HepG2 (cell line): ENCODE measurements around the gene C2CD2. TPM values are rescaled to one million over a fixed set of nuclear protein-coding genes. Genes with fewer than 3 reads are reported as not detected.
A peak's percentile ranks its signal among the peaks of the same experiment; 100 is the strongest.

Experiments
- ATAC-seq: fragments of 200-7000 bp; cut with Tn5 transposase; 3 replicates; pipeline ENCODE4 v1.9.1; 2020; ENCODE audit warnings: mild to moderate bottlenecking, moderate library complexity
- BruUV-seq: library from RNA; stranded (reverse); fragments of 400-500 nt; replicated peaks from 2 replicates; lab custom pipeline; 2021; lab: Mats Ljungman, UMichigan
- CTCF ChIA-PET: fragments of 300-600 bp; formaldehyde crosslinking; extraction: SDS; loops from one replicate; lab custom pipeline; 2021; ENCODE audit warnings: low total read pairs, inconsistent platforms, low intra/inter-chr PET ratio; lab: Yijun Ruan, JAX
- POLR2A ChIA-PET: fragments of 350-600 bp; sonication (Branson Sonifier 250); formaldehyde crosslinking; loops from one replicate; lab custom pipeline; 2020; ENCODE audit warnings: antibody characterized with exemption, inconsistent platforms; lab: Yijun Ruan, JAX
- DNase-seq: peaks from one replicate; pipeline ENCODE4 v3.0.0-alpha.2; 2015; ENCODE audit warnings: low spot score
- FAIRE-seq: peaks from 3 replicates; lab custom pipeline; 2011; peaks lifted over from hg19 to GRCh38; lab: Jason Lieb, UNC
- H2AFZ ChIP-seq: one replicate; pipeline ENCODE4 v1.6.1; 2011; ENCODE audit warnings: low read length, inconsistent platforms
- H3K27ac ChIP-seq: fragments of 300-600 bp; 3 replicates; pipeline ENCODE4 v1.8.0; 2011; ENCODE audit warnings: mixed run types, mild to moderate bottlenecking, mixed read lengths, low read length, inconsistent platforms; ENCODE audit not compliant: insufficient read depth; ENCODE audit errors: extremely low read length
- H3K27me3 ChIP-seq, 2 experiments: fragments of 200-600 bp in 1 of 2; 2 replicates in 1 of 2; 3 replicates in 1 of 2; pipeline versions ENCODE4 v1.6.0 to v1.8.0; 2011; ENCODE audit warnings: low read length in 2 of 2, mild to moderate bottlenecking in 2 of 2, moderate library complexity in 2 of 2, inconsistent platforms in 1 of 2; ENCODE audit not compliant: insufficient read depth in 2 of 2, control insufficient read depth in 1 of 2
- H3K36me3 ChIP-seq, 2 experiments: fragments of 200-600 bp in 1 of 2; replicated peaks in 1 of 2; 2 replicates in 1 of 2; 3 replicates in 1 of 2; pipeline versions ENCODE4 v1.5.1 to v1.8.0; 2011; ENCODE audit warnings: low read length in 2 of 2, inconsistent platforms in 1 of 2; ENCODE audit not compliant: insufficient read depth in 2 of 2, control insufficient read depth in 1 of 2
- H3K4me1 ChIP-seq: 2 replicates; pipeline ENCODE4 v1.5.1; 2012; ENCODE audit warnings: low read length, inconsistent platforms; ENCODE audit not compliant: insufficient read depth
- H3K4me2 ChIP-seq: 2 replicates; pipeline ENCODE4 v1.6.0; 2011; ENCODE audit warnings: low read depth, low read length, inconsistent platforms
- H3K4me3 ChIP-seq, 3 experiments: fragments of 200-600 bp in 1 of 3; sonication (generic), shearing (Covaris generic) in 1 of 3; replicated peaks in 1 of 3; 2 replicates each; pipeline ENCODE4 v1.5.1; 2011 to 2016; ENCODE audit warnings: low read length in 3 of 3, inconsistent platforms in 2 of 3, low read depth in 2 of 3, mild to moderate bottlenecking in 2 of 3, control low read depth in 1 of 3, mixed read lengths in 1 of 3; ENCODE audit not compliant: insufficient read depth in 1 of 3
- H3K79me2 ChIP-seq: one replicate; pipeline ENCODE4 v1.6.1; 2011; ENCODE audit warnings: low read length, inconsistent platforms; ENCODE audit not compliant: insufficient read depth
- H3K9ac ChIP-seq: 2 replicates; pipeline ENCODE4 v1.6.0; 2011; ENCODE audit warnings: mild to moderate bottlenecking, low read depth, low read length, inconsistent platforms; ENCODE audit not compliant: insufficient read depth
- H3K9me3 ChIP-seq: 2 replicates; pipeline ENCODE4 v1.5.1; 2012; ENCODE audit warnings: mild to moderate bottlenecking, low read length
- H4K20me1 ChIP-seq: 2 replicates; pipeline ENCODE4 v1.6.0; 2011; ENCODE audit warnings: inconsistent platforms, mild to moderate bottlenecking, low read length, moderate library complexity; ENCODE audit not compliant: insufficient read depth
- NR2F6 ChIP-seq, 2 experiments: IDR thresholded peaks; 2 replicates each; pipeline ENCODE4 v1.6.1; 2016; ENCODE audit warnings: antibody characterized with exemption in 1 of 2, mild to moderate bottlenecking in 1 of 2
- PRPF4 ChIP-seq: fragments of 200-400 bp; formaldehyde crosslinking; IDR thresholded peaks from 2 replicates; pipeline ENCODE4 v1.6.1; 2016; ENCODE audit warnings: low read length, low read depth; ENCODE audit not compliant: poor library complexity, severe bottlenecking
- RXRA ChIP-seq: sonication (generic); formaldehyde crosslinking; IDR thresholded peaks from 2 replicates; pipeline ENCODE4 v1.5.1; 2020; ENCODE audit warnings: missing genetic modification reagents
- ZBTB7B ChIP-seq: sonication (generic); formaldehyde crosslinking; IDR thresholded peaks from 2 replicates; pipeline ENCODE4 v1.4.0; 2020; ENCODE audit warnings: missing genetic modification reagents
- ZNF101 ChIP-seq: sonication (generic); formaldehyde crosslinking; IDR thresholded peaks from 2 replicates; pipeline ENCODE4 v1.4.0; 2020; ENCODE audit warnings: mild to moderate bottlenecking, low read depth, missing genetic modification reagents, borderline replicate concordance
- ZNF263 ChIP-seq: sonication (generic); formaldehyde crosslinking; IDR thresholded peaks from 2 replicates; pipeline ENCODE4 v1.4.0; 2020; ENCODE audit warnings: missing genetic modification reagents
- ZNF687 ChIP-seq: sonication (generic); formaldehyde crosslinking; IDR thresholded peaks from 2 replicates; pipeline ENCODE4 v1.5.1; 2020; ENCODE audit warnings: mild to moderate bottlenecking, missing genetic modification reagents, moderate library complexity
- ZNF850 ChIP-seq: sonication (generic); formaldehyde crosslinking; conservative IDR thresholded peaks from 2 replicates; pipeline ENCODE4 v1.9.0; 2021; ENCODE audit warnings: mild to moderate bottlenecking, missing genetic modification reagents
- WGBS: methylation state at CpG from one replicate; pipeline ENCODE4 v1.1.6; 2017; ENCODE audit warnings: low lambda C conversion rate; 5-methylcytosine and 5-hydroxymethylcytosine counted together
- in situ Hi-C: cut with HindIII; loops from 2 replicates; pipeline ENCODE4 v1.10.0; 2017; ENCODE audit warnings: low pct_unique_long_range_greater_than_20kb; ENCODE audit not compliant: extremely low pct_ligation_motif_present
- intact Hi-C: fragments of 100-400 bp; cut with micrococcal nuclease; formaldehyde crosslinking; loops from one replicate; pipeline ENCODE4 v1.10.0; 2022; ENCODE audit not compliant: unreplicated experiment
- polyA plus RNA-seq, 8 experiments: library from polyadenylated mRNA; depleted of rRNA in 3 of 8; stranded (reverse) in 7 of 8; unstranded in 1 of 8; fragments of >200 nt; fragmentation: Illumina TruSeq in 4 of 8; extraction: Trizol in 4 of 8; gene quantifications; 2 replicates each; pipeline versions ENCODE4 v1.2.1 to v1.2.3, GENCODE V29; 2011 to 2016; ENCODE audit warnings: low read depth in 4 of 8, missing spikeins in 1 of 8, mixed read lengths in 1 of 8; ENCODE audit not compliant: insufficient read depth in 1 of 8
- total RNA-seq, 5 experiments: library from RNA; depleted of rRNA; stranded (reverse); fragments of >200 nt; fragmentation: Illumina TruSeq; extraction: Trizol; gene quantifications; 2 replicates each; pipeline ENCODE4 v1.2.3, GENCODE V29; 2016; ENCODE audit warnings: low read depth in 1 of 5

C2CD2 gene
- total and polyA plus RNA-seq, 2 of the 13 experiments (the other 11 are each of a cell fraction or from before 2014, with no cell fraction given): 12.5 to 19.7 TPM

GRCh38 chr21:41971891-41972290 lies 18.1 kb upstream of the C2CD2 start:
- POLR2A ChIA-PET: no interaction called here

GRCh38 chr21:41970751-41971653 lies 17.2 kb upstream of the C2CD2 start:
- Histone ChIP-seq H3K27ac (no peak overlapping the region), H3K27me3 (peaks cover 0 to 4% of the 10 kb centered on the region in 2 experiments; a peak in 1 of 5 replicates), H3K9me3 (no peaks in the 10 kb centered on the region), H3K4me3 (peak overlapping the region in 1 of 3 experiments; percentile 60; a peak in 2 of 6 replicates), H3K79me2 (no peaks in the 10 kb centered on the region), H2AFZ (peak overlapping the region; percentile 18), H3K9ac (peak overlapping the region; percentile 19; the same call in 1 of the 2 replicates), H3K4me2 (peak overlapping the region; percentile 68), H4K20me1 (no peaks in the 10 kb centered on the region), H3K4me1 (peaks cover 53% of the 10 kb centered on the region), H3K36me3 (no peaks in the 10 kb centered on the region)
- FAIRE-seq (peak; percentile 18), DNase-seq (no peak), ATAC-seq (peak; percentile 70)
- CTCF ChIA-PET: no interaction called here
- BruUV-seq: no TSS peak
- TF ChIP-seq ZNF850 (CRISPR knock-in tag) (no peak), NR2F6 (IDR thresholded peaks at IDR 0.05) (peak; percentile 14; the same call in 1 of the 2 replicates), NR2F6 (CRISPR knock-in tag; IDR thresholded peaks at IDR 0.05) (no peak), ZNF263 (CRISPR knock-in tag) (peak; percentile 94), ZNF687 (CRISPR knock-in tag) (peak; percentile 40), ZNF101 (no peak), ZBTB7B (CRISPR knock-in tag) (0 out of 2 replicates have a peak, but pooled peaks have one; percentile 20), RXRA (CRISPR knock-in tag) (0 out of 2 replicates have a peak, but pooled peaks have one; percentile 18)
- POLR2A ChIA-PET: no interaction called here
- intact Hi-C loops (no loop called here), in situ Hi-C loops (no loop called here)
- WGBS: 16% methylated on average over 13 of the region's 20 CpGs

More at GRCh38 chr21:41971891-41972290, 18.1 kb upstream of the C2CD2 start:
- H4K20me1 ChIP-seq: no peaks in the 10 kb centered on the region
- no peaks in the 10 kb centered on the region for H3K36me3 ChIP-seq
- H3K4me2 ChIP-seq: no peak overlapping the region
- 56% methylated on average over 6 of the region's 6 CpGs for WGBS
- H3K9ac ChIP-seq: no peak overlapping the region
- H3K9me3 ChIP-seq: no peaks in the 10 kb centered on the region
- no peak overlapping the region for H2AFZ ChIP-seq
- DNase-seq (no peak), FAIRE-seq (no peak), ATAC-seq (no peak)
- H3K4me1 ChIP-seq: peaks cover 53% of the 10 kb centered on the region
- no peaks in the 10 kb centered on the region for H3K79me2 ChIP-seq
- CTCF ChIA-PET: no interaction called here
- TF ChIP-seq PRPF4: no peak
- intact Hi-C loops: no loop called here
- in situ Hi-C loops: no loop called here
- peaks cover 0 to 4% of the 10 kb centered on the region in 2 experiments; a peak in 1 of 5 replicates for H3K27me3 ChIP-seq
- BruUV-seq: no TSS peak
- no peak overlapping the region for H3K4me3 ChIP-seq
- no peak overlapping the region for H3K27ac ChIP-seq
